ENCODE measurements around the gene TEX44.
"Not testable (repeated sequence)": the region's sequence is repeated elsewhere in the genome, so short reads cannot be mapped to it uniquely, and the experiment has no call there.

DNA sequence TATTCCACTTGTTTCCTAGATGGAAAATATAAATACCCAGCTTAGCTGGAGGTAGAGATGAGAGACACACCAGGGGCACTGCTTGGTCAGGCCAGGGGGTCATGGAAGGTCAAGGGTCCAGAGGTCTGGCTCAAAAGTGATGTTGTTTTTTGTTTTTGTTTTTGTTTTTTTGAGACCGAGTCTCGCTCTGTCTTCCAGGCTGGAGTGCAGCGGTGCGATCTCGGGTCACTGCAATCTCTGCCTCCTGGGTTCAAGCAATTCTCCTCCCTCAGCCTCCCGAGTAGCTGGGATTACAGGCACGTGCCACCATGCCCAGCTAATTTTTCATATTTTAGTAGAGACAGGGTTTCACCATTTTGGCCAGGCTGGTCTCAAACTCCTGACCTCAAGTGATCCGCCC, 36.2 kb upstream of the TEX44 start:
- TF ChIP-seq, protein P1, sequence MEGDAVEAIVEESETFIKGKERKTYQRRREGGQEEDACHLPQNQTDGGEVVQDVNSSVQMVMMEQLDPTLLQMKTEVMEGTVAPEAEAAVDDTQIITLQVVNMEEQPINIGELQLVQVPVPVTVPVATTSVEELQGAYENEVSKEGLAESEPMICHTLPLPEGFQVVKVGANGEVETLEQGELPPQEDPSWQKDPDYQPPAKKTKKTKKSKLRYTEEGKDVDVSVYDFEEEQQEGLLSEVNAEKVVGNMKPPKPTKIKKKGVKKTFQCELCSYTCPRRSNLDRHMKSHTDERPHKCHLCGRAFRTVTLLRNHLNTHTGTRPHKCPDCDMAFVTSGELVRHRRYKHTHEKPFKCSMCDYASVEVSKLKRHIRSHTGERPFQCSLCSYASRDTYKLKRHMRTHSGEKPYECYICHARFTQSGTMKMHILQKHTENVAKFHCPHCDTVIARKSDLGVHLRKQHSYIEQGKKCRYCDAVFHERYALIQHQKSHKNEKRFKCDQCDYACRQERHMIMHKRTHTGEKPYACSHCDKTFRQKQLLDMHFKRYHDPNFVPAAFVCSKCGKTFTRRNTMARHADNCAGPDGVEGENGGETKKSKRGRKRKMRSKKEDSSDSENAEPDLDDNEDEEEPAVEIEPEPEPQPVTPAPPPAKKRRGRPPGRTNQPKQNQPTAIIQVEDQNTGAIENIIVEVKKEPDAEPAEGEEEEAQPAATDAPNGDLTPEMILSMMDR (IDR thresholded peaks at IDR 0.05; ENCODE audit: insufficient read depth, low read length, poor library complexity, severe bottlenecking) = not testable (repeated sequence)
- TF ChIP-seq EZH2phosphoT487 (conservative IDR thresholded peaks at IDR 0.05; ENCODE audit: low read length) = not testable (repeated sequence)
